PC-3 (cell line): ENCODE data around the gene TNFRSF6B.

Source experiments
- EZH2 ChIP-seq: fragments of 300-600 bp; sonication (generic); IDR thresholded peaks from one replicate; pipeline ENCODE4 v1.6.1; 2017; ENCODE audit warnings: antibody characterized with exemption, mild to moderate bottlenecking, low read length; ENCODE audit not compliant: unreplicated experiment
- EZH2phosphoT487 ChIP-seq: fragments of 300-600 bp; sonication (generic); IDR thresholded peaks from 2 replicates; pipeline ENCODE4 v1.6.1; 2018; ENCODE audit warnings: mild to moderate bottlenecking, antibody characterized with exemption, low read length, borderline replicate concordance
- TF ChIP-seq, protein P1 (sequence below): fragments of 300-600 bp; sonication (generic); conservative IDR thresholded peaks from 2 replicates; pipeline ENCODE4 v1.5.1; 2017; ENCODE audit warnings: antibody characterized with exemption, low read depth, mild to moderate bottlenecking, low read length

DNA sequence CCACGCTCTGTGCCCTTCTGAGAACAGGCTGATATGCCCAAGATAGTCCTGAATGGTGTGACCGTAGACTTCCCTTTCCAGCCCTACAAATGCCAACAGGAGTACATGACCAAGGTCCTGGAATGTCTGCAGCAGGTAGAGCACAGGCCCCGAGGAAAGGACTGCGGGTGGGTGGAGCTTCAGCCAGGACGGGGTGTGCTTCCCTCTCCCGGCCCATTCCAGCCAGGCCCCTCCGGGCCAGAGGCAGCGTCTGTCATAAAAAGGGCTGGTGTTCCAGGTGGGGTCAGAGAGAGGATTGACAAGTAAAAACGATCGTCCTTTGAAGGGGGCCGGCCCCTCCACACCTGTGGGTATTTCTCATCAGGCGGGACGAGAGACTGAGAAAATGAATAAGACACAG is 37.1 kb upstream of the TNFRSF6B start:
- TF ChIP-seq EZH2 = no peak
- TF ChIP-seq, protein P1, sequence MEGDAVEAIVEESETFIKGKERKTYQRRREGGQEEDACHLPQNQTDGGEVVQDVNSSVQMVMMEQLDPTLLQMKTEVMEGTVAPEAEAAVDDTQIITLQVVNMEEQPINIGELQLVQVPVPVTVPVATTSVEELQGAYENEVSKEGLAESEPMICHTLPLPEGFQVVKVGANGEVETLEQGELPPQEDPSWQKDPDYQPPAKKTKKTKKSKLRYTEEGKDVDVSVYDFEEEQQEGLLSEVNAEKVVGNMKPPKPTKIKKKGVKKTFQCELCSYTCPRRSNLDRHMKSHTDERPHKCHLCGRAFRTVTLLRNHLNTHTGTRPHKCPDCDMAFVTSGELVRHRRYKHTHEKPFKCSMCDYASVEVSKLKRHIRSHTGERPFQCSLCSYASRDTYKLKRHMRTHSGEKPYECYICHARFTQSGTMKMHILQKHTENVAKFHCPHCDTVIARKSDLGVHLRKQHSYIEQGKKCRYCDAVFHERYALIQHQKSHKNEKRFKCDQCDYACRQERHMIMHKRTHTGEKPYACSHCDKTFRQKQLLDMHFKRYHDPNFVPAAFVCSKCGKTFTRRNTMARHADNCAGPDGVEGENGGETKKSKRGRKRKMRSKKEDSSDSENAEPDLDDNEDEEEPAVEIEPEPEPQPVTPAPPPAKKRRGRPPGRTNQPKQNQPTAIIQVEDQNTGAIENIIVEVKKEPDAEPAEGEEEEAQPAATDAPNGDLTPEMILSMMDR = no peak
- no peak for TF ChIP-seq EZH2phosphoT487
